Epidermal melanocyte (primary cell): ENCODE data around the gene CBX1.
"Not testable (repeated sequence)": the region's sequence is repeated elsewhere in the genome, so short reads cannot be mapped to it uniquely, and the experiment has no call there.

ENCODE experiments used
- DNase-seq: peaks from one replicate; pipeline ENCODE4 v3.0.0; 2011; ENCODE audit warnings: low spot score; ENCODE audit not compliant: insufficient read length

The CBX1 gene

GRCh38 chr17:48123776-48124388 is 22.6 kb upstream of the CBX1 start:
- DNase-seq: no peak

GRCh38 chr17:48123111-48123510 is 21.8 kb upstream of the CBX1 start:
- DNase-seq: no peak

DNA sequence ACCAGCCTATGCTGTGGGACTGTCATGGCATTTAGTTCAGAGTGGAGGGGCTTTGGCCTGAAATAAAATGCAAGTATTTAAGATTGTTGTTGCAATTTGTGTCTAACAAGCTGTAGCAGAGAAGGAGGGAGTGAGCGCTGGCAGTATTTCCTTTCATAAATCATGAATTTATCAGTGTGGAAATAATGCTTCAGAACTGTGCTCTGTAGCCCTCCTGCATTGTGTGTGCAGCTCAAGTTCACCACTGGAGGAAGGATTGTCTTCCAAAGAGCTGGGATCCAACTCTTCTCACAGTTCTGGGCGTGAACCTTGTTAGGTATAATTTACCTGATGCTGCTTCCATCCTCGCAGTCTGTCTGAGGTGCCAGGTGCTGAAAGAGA is 21.4 kb upstream of the CBX1 start:
- no peak for DNase-seq

DNA sequence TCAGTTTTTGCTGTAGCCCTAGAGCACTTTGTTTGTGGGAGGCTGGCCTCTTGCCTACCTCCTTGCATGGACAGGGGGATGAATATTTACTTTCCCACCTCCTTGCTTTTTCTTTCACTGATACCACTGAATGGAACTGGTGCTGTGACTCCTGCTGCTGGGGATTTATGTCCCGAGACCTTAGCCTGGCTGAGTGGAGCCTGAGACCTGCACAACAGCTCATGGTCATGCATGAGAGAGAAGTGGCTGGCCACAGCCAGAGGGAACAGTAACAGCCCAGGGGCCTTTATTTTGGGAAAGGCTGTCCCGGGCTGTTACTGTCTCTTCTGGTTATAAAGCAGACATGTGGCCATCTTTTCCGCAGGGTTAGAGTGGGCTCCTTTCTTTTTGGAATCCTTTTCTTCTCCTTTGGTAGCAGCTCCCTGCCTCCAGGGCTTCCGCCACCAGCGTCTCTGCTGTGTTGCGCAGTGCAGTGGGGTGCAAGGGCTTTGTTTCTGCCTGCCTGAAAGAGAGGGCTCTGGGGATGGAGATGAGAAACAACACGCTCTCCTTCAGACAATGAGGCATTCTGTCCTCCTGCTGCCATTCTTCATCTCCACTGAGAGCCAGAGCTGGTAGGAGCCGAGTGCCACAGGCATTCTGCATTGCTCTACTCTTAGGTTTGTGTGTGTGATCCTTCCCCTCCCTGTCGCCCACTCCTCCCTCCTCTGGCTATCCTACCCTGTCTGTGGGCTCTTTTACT is 20.8 kb upstream of the CBX1 start:
- no peak for DNase-seq

GRCh38 chr17:48113201-48113676 is 12.0 kb upstream of the CBX1 start:
- DNase-seq: no peak

GRCh38 chr17:48111937-48112241 is 10.6 kb upstream of the CBX1 start:
- DNase-seq: no peak

DNA sequence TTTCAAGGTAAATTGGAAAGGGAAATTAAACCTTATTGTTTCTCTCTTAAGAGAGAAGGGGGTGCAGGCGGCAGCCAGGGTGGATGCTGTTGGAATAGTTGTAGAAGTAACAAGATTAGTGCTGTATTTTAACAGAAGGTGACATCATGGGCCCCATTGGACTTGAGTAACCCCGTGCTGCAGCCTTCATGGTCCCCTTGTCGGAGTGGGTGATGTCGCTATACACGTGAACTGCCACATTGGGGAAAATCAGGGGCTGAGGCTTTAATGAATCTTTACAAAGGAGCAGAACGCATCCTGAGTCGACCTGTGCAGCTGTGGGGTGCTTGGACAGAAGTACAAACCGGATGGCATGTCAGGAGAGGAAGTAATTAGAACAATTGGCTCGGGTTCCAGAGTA is 9.5 kb upstream of the CBX1 start:
- DNase-seq: no peak

- peak; percentile 66 for DNase-seq
Measured at GRCh38 chr17:48107137-48108055, 6.1 kb upstream of the CBX1 start, which contains the start of gene SNX11. Gene SNX11, plus strand, starts transcription at chr17:48107766. Its CDS starts 4,278 bp downstream, at chr17:48112044.

- no peak for DNase-seq
Measured at GRCh38 chr17:48106802-48107136, 5.5 kb upstream of the CBX1 start.

DNA sequence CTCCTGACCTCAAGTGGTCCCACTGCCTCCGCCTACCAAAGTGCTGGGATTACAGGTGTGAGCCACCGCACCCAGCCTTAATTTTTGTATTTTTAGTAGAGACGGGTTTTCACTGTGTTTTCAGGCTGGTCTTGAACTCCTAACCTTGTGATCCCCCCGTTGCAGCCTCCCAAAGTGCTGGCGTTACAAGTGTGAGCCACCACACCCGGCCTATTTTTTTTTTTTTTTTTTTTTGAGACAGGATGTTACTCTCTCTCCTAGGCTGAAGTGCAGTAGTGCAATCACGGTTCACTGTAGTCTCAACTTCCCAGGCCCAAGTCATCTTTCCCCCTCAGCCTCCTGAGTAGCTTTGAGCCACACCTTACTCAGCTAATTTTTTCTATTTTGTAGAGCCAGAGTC is 3.2 kb upstream of the CBX1 start:
- DNase-seq: no peak

GRCh38 chr17:48102798-48103715 is 1.8 kb upstream of the CBX1 start:
- DNase-seq: no peak

- DNase-seq: no peak
Measured at GRCh38 chr17:48102043-48102750, 919 bp upstream of the CBX1 start.

GRCh38 chr17:48100591-48101011 is 677 bp downstream of the CBX1 start:
- DNase-seq: no peak

GRCh38 chr17:48100160-48100559 is 1.1 kb downstream of the CBX1 start:
- no peak for DNase-seq

DNA sequence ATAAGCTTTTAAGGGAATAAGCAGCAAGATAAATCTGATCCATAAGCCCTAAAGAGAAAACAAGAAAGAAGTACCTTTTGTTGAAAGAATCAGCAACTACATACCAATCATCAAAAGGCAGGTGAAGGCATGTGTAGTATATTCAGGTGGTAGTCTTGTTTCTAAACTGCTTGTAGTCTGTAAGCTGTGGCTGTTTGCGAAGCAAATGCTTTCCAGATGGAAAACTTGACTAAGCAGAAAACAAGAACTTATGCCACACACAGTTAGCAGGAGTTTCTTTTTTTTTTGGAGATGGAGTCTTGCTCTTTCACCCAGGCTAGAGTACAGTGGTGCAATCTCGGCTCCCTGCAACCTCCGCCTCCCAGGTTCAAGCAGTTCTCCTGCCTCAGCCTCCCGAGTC is 5.7 kb downstream of the CBX1 start:
- DNase-seq: no peak

GRCh38 chr17:48093341-48094045 is 7.8 kb downstream of the CBX1 start:
- no peak for DNase-seq

GRCh38 chr17:48084932-48085331 is 16.3 kb downstream of the CBX1 start:
- DNase-seq: no peak

DNA sequence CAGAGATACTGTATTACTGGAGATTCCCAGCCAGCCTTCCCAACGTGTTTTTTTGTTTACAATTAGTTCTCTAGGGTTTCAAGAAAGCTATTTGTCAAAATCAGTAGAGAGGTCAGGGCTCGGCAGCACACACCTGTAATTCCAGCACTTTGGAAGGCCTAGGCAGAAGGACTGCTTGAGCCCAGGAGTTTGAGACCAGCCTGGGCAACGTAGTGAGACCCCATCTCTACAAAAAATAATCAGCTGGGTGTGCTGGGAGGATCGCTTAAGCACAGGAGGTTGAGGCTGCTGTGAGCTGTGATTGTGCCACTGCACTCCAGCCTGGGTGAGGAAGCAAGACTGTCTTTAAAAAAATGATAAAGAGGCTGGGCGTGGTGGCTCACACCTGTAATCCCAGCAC is 19.4 kb downstream of the CBX1 start:
- no peak for DNase-seq

DNA sequence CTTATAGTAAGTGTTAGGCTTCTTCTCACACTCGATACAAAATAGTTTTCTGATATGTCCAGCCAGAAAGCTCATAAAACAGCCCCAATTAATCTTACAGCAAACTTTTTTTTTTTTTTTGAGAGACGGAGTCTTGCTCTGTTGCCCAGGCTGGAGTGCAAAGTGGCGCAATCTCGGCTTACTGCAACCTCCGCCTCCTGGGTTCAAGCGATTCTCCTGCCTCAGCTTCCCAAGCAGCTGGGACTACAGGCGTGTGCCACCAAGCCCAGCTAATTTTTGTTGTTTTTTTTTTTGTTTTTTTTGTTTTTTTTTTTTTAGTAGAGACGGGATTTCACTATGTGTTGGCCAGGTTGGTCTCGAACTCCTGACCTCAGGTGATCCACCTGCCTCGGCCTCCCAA is 24.1 kb downstream of the CBX1 start:
- DNase-seq: not testable (repeated sequence)
